ENCODE measurements around the gene TAGLN.

The TAGLN gene

DNA sequence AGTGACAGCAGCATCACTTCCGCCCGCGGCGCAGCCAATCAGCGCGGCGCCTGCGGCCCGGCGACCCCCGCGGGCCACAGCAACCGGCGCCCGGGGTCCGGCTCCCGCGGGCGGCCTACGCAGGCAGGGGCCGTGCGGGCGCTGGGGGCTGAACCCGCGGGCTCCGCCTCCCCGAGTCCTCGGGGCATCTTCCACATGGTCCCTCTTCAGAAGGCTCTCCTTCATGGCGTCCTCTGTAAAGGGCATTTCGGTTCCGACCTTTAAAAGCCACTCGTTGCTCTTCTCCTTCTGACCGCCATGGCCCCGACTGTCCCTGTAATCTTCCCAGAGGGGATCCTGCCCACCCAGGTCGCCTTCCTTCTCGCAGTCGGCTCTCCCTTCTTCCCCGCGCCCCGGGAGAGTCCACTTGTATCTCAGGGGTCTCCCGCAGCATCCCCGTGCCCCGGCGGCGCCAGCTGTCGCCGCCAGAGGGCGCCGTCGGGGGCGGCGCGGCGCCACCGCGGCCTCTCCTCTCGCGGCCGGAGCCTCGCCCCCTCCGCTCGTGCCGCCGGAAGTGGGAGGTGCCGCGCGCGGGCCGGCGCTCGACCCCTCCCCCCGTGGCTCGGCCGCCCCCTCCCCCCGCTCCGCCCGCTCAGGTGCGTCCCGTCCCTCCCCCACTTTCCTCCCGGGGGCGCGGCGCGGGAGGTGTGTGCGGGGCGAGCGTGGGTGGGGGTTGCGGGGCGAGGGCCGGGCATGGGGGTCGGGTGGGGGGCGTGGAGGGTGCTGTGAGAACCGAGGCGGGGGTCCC, 33.1 kb downstream of the TAGLN start, which contains the start of gene RNF214:
Gene RNF214, plus strand, starts transcription at position 580 of the 787 bp plus-strand sequence. CDS start 1,602 bp downstream, outside the sequence.
- peak; percentile 33 for DNase-seq

GRCh38 chr11:117232911-117233409, 33.8 kb downstream of the TAGLN start:
- no peak for DNase-seq

DNA sequence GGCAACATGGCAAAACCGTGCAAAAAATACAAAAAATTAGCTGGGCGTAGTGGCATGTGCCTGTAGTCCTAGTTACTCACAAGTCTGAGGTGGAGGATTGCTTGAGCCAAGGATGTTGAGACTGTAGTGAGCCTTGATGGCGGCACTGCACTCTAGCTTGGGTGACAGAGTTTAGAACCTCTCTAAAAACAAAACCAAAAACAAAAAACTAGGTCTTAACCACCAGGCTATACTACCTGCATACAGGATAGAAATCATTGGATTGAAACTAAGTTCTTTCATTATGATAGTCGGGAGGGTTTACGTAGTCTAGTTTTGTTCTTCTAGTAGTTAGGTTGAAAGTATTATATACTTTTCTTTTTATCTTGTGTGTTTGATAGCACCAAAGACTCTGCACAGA, 39.1 kb downstream of the TAGLN start:
- no peak for DNase-seq

DNA sequence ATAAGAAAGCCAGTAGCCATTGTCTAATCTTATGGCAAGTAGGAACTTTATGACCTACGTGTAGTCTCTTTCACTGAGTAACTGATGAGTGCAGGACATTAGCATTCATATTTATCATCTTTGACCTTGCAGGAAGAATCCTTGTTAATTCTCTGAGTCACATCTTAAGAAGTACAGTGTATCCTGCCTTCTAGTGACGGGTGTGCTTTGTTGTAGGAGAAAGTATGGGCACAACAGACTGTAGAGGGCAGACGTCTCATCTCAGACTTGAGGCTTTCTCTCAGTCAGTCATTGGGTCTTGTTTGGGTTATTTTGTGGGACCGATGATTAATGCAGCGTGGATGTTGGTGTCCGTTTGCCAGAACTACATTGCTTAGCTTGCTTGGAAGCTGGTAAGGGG, 40.1 kb downstream of the TAGLN start:
- DNase-seq = no peak

- no peak for DNase-seq
Measured at GRCh38 chr11:117248341-117248740, 49.2 kb downstream of the TAGLN start.

- no peak for DNase-seq
Measured at GRCh38 chr11:117249571-117249970, 50.4 kb downstream of the TAGLN start.

DNA sequence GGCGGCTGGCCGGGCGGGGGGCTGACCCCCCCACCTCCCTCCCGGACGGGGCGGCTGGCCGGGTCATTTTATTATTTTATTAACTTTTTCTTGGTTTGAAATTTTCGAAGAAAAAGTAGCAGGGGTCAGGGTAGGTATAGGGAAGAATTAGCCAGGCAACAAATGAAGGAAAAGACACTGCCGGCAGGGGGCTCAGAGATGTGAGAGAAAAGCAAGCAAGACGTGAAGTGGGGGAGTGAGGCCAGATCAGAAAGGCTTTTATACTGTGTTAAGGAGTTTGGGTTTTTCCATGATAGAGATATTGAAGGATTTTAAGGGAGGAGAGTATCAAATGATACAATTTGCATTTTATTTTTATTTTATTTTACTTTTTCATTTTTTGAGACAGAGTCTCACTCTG, 52.3 kb downstream of the TAGLN start:
- no peak for DNase-seq

DNA sequence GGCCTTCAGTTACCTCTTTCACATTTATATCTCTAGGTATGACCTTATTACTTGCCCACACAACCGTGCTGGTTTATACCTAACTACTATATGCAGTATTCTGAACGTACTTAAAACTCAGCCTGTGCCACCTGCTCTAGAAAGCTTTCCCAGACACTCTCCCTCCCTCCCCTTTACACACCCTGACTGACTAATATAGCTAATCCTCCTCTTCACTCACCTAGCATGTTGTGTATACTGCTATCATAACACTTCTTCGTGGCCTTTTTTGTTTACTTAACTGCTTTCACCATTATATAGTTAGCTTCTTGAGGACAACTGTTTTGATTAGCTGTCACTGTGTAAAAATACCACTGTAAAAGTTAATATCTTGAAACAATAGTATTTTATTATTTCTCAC, 56.8 kb downstream of the TAGLN start:
- no peak for DNase-seq

DNA sequence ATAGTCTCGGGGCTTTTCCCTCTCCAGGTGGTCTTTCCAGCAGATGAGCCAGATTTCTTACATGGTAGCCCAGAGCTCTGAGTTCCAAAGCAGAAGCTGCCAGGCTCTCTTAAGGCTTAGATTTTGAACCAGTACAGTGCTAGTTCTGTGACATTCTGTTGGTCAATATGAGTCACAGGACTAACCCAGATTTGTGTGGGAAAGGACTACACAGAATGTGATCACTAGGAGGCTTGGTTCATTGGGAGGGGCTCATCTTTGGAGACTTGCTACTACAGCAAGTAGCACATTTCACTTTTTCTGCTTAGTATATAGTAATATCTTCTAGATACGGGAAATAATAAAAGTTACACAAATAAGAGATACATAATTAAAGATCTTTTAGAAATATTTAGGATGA, 57.4 kb downstream of the TAGLN start:
- DNase-seq = no peak

All from NCI-H2029 treated with DMSO at 0.1 percent for 48 hours (cell line).